Fibroblast of pulmonary artery (primary cell): ENCODE results near the gene CDKL5.

Experiments
- DNase-seq: peaks from one replicate; pipeline ENCODE4 v3.0.0-alpha.2; 2010; ENCODE audit warnings: low read depth
- H3K4me3 ChIP-seq: replicated peaks from 2 replicates; pipeline ENCODE4 v1.5.1; 2011; ENCODE audit warnings: low read depth, mild to moderate bottlenecking, control low read depth, low read length, moderate library complexity
- CTCF ChIP-seq: IDR thresholded peaks from 2 replicates; pipeline ENCODE4 v1.5.1; 2011; ENCODE audit warnings: mild to moderate bottlenecking, control low read depth, low read length, inconsistent platforms; ENCODE audit errors: missing control alignments

The CDKL5 gene

GRCh38 chrX:18449236-18449635, 23.8 kb downstream of the CDKL5 start:
- no peak for TF ChIP-seq CTCF
- no peak for DNase-seq

GRCh38 chrX:18455384-18455783, 30.0 kb downstream of the CDKL5 start:
- no peak for DNase-seq
- TF ChIP-seq CTCF = no peak

More at GRCh38 chrX:18449236-18449635, 23.8 kb downstream of the CDKL5 start:
- H3K4me3 ChIP-seq = no peak overlapping the region

GRCh38 chrX:18457000-18457399, 31.6 kb downstream of the CDKL5 start:
- DNase-seq = no peak
- no peak overlapping the region for H3K4me3 ChIP-seq
- TF ChIP-seq CTCF = no peak

More at GRCh38 chrX:18455384-18455783, 30.0 kb downstream of the CDKL5 start:
- H3K4me3 ChIP-seq = no peak overlapping the region

- DNase-seq = peak; percentile 6
- TF ChIP-seq CTCF = no peak
- H3K4me3 ChIP-seq = no peak overlapping the region
These were observed 36.0 kb downstream of the CDKL5 start for GRCh38 chrX:18461431-18461830.

GRCh38 chrX:18464499-18464898, 39.1 kb downstream of the CDKL5 start:
- no peak overlapping the region for H3K4me3 ChIP-seq
- TF ChIP-seq CTCF = no peak
- DNase-seq = no peak

- no peak for TF ChIP-seq CTCF
- DNase-seq = no peak
- H3K4me3 ChIP-seq = no peak overlapping the region
These were observed 39.6 kb downstream of the CDKL5 start for GRCh38 chrX:18465051-18465450.

GRCh38 chrX:18468599-18468998, 43.2 kb downstream of the CDKL5 start:
- DNase-seq = no peak
- TF ChIP-seq CTCF = no peak
- no peak overlapping the region for H3K4me3 ChIP-seq
